Lower leg skin (tissue), 3 donors: ENCODE results near the gene MAPK4.

ENCODE experiments used
- CTCF ChIP-seq, 3 donors: fragments of 450-650 bp; IDR thresholded peaks; one replicate each; pipeline ENCODE4 v1.5.1; 2016; ENCODE audit warnings: antibody characterized with exemption in 3 of 3, mild to moderate bottlenecking in 3 of 3, moderate library complexity in 2 of 3
- POLR2A ChIP-seq, 2 donors: fragments of 450-650 bp; IDR thresholded peaks; one replicate each; pipeline ENCODE4 v1.6.1; 2016 to 2017; ENCODE audit warnings: antibody characterized with exemption in 2 of 2, mild to moderate bottlenecking in 1 of 2, moderate library complexity in 1 of 2

DNA sequence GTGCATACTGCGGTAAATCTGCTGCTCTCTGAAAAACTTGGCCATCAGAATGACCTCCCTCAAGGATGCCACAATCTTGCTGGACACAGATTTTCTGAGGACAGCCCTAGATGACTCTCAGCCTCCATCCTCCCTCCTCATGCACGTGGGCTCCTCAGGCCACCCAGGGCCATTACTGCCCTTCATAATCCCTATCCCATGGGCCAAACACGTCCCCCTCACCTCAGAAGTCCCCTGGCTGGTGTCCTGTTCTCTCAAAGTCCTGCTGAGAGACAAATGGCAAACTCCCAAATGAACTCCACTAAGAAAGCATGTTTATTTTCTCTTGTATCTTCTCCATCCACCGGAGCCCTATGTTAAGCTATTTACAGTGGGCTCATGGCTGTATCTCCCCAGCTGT, 134.3 kb downstream of the MAPK4 start:
- TF ChIP-seq POLR2A (IDR thresholded peaks at IDR 0.05) (no peak), CTCF (IDR thresholded peaks at IDR 0.05) (no peak)
